Activated naive CD4-positive, alpha-beta T cell treated with Interleukin-2 at 50 U/mL for 16 hours (primary cell): ENCODE measurements around the gene MTG1.
"Not testable (repeated sequence)": the region's sequence is repeated elsewhere in the genome, so short reads cannot be mapped to it uniquely, and the experiment has no call there.

Source experiments
- DNase-seq: peaks from one replicate; pipeline ENCODE4 v3.0.0-alpha.2; 2020

MTG1 gene

DNA sequence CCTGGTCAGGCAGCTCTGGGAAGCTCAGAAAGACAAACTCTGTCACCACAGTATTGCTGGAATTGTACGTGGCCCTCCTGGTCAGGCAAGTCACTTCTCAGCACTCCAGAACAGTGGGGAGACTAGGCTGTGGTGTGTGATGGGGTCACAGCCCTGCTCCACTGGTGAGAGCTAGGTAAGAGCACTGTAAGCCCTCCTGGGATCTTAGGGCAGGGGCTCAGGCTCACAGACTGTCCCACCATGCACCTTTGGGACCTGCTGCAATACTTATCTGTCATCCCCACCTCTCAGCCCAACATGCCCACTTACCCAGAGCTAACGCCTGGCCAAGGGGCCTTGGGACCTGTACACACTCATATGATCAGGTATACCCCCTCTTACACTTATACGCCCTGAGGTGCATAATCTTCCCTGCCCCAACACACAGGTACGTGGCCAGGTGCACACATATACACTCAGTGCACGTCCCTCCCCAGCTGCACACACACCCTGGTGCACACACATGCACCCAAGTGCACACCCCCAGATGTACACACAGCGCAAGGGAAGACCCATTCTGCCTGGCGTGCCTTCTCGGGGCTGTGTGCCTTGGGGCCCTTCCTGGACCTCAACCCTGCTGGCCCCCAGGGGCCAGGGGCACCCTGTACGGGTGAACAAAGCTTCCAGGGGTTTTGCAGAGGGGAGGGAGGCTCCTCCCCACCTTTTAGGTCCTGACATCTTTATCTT, 38.1 kb downstream of the MTG1 start:
- not testable (repeated sequence) for DNase-seq

GRCh38 chr10:133432789-133433188, 38.8 kb downstream of the MTG1 start:
- DNase-seq: not testable (repeated sequence)

DNA sequence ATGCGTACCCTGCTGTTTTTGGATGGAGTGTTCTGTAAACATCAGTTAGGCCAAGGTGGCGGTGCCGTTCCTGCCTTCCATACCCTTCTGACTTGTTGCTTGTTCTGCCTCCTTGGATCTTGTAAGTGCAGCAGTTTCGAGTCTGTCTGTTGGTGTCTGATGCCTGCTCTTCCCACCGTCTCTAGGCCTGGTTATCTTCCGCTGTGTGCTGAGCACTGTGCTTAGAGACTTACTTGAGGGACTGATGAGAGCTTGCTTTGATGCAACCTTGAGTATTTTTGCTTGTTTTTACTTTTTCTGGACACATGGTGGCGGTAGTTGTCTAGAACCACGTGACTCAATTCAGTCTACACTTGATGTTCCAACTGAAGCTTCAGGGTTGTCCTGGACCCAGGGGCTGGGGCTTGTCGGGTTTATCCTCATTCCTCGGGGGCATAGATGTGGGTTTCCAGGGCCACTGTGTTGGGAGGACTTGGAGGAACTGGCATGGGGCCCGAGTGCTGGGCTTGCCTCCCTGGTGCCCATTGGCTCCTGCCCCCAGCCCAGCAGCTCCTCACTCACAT, 44.8 kb downstream of the MTG1 start:
- no peak for DNase-seq

DNA sequence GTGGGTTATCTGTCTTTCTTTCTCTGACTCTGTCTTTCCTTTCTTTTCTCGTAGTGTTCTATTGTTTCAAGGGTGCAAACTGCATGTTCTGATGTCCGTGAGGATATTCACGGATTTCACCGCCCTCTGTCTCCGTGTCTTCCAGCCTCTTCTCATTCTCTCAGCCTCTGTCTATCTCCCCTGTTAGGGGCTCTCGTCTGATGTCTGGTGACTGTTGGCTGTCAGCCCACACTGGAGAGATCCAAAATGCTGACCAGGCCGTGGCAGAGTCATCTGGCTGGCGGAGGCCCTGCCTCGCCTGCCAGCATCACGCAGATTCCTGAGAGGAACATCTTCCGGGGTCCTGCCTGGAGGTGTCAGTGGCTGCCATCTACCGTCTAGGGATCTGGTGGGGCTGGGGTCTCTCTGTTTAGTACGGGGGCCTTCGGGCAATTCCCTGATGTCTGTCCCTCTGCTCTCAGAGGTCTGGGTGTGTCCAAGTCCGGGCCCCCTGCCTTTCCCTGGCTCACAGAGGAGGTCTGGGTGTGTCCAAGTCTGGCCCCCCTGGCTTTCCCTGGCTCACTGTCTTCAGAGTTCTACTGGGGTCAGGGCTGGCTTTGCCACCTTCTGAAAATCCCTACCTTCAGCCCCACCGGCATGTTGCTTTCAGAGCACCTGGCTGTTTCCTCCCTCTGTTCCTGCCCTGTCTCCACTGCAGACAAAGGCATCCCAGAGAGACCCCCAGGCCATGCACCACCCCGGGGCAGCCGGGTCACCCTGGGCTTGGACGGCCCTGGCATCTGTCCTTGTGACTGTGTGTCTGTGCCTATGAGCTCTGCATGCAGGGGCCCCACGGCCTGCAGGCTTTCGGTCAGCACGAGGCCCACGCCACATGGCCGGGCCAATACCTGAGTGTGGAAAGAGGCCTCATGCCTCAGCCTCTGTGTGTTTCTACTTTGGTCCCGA, 45.8 kb downstream of the MTG1 start:
- no peak for DNase-seq

- no peak for DNase-seq
Measured at GRCh38 chr10:133440633-133441285, 46.8 kb downstream of the MTG1 start.

GRCh38 chr10:133441356-133441755, 47.4 kb downstream of the MTG1 start:
- DNase-seq: not testable (repeated sequence)

DNA sequence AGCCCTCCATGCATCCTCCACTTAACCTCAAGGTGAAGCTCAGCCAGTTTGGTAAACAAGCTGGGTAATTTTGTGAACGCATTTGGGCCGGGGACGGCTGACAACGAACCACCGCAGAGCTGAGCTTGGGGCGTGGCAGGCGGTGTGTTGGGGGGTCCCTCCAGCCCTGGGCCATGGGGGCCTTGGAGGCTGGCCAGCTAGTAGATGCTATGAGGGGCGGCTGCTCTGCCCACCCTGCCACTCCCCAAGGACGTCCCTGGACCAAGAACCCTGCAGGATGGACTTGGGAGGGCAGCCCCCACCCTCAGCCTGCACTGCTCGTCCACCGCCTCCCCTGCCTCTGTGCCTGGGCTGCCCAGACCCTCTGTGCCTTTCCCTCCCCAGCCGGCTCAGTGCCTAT, 47.8 kb downstream of the MTG1 start:
- no peak for DNase-seq

DNA sequence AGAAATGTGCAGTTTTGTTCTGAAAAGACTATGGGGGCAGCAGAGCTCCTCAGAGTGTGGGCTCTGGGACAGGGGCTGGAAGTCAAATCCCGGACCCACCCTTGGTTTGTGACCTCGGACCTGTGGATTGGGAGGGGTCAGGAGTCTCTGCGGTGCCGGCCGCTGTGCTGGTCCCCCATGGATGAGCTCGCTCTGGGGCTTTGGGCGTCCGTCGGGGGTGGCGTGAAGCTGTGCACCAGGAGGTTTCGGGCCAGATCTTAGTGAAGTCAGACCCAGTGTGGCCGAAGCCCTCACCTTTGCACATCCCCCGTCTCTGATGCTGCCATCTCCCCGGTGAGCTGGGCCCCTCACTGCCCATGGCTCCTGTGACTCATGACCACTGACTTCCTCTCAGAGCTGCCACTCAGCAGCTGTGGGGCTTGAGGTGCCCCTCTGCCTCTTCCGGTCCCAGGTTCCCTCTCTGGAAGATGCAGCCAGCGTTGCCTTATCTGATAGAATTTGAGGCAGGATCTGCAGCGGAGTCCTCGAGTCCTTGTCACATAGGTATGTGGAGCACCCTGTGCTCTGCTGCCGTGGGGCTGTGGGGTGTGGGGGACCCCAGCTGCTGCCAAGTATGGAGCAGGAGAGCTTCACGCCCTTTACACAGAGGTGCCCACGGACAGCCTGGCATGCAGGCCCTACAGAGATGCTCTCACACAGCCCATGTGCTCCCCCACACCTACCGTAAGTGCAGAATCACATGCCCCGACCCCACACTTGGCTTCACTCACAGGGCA, 48.4 kb downstream of the MTG1 start:
- peak; percentile 45 for DNase-seq

DNA sequence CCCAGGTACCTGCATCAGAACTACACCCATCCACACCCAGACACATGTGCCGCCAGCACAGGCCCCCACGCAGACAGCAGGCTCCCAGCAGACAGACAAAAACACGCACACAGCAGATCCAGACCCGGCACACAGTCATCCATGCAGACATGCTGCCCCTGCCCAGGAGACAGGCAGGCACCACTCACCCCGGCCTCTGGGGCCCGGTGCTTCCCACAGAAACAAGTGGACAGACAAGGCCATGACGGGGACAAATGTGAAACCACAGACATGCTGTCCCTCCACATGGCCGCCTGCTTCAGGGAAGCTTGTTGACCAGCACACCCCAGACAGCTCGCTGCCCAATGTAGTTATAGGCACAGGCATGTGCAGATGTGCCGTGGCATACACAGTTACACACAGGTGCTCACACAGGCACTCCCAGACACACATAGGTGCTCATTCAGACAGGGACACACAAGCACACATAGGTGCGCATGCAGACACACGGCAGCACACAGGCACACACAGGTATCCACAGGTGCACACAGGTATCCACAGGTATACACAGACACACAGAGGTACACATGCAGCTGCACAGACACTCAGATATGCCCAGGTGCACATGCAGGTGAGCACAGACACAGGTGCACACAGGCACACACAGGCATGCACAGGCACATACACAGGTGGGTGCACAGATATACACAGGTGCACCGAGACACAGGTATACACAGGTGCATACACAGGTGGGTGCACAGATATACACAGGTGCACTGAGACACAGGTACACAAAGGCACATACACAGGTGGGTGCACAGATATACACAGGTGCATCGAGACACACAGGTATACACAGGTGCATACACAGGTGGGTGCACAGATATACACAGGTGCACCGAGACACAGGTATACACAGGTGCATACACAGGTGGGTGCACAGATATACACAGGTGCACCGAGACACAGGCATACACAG, 49.3 kb downstream of the MTG1 start:
- no peak for DNase-seq

DNA sequence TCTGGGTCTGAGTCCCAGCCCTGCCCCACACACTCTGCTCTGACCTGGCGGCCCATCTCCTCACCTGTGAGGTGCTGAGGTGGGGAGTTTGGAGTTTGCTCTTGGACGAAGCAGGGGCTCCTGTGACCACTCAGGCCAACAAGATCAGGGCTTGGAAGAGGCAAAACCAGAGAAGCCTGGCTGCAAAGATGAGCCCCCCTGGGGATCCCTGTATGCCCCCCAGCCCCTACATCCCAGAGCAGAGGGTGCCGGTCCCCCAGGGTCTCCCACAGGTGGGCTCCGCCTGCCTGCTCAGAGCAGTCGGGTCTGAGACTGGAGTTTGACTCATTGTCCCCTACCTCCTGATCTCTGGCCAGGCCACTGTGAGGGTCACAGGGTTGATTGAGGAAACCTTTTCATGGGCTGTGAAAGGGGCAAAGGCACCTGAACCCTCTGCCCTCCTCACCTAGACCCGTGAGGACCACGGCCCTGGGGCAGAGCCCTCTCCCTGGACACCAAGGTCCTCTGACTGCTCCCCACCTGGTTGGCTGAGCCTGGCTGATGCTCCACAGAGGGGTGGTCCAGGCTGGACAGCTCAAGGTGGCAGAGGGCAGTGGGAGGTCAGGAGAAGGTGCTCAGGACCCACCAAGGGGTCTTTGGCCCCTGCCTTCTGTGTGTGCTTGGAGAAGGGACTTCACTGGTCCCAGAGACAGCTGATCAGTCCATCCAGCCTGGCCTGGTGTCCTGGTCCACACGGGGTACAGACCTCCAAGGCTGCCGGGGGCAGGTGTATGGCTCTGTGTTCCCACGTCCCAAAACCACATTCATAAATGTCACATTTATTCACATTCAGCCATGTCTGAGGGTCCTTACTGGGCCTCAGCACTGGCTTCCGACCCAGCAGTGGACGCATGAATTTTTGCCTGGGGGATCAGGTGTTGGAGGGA, 50.6 kb downstream of the MTG1 start:
- no peak for DNase-seq

- DNase-seq: no peak
Measured at GRCh38 chr10:133445268-133445732, 51.3 kb downstream of the MTG1 start.

GRCh38 chr10:133445751-133446708, 52.1 kb downstream of the MTG1 start:
- DNase-seq: no peak

GRCh38 chr10:133446979-133447378, 53.0 kb downstream of the MTG1 start:
- DNase-seq: no peak

GRCh38 chr10:133448120-133448519, 54.2 kb downstream of the MTG1 start:
- no peak for DNase-seq

GRCh38 chr10:133451346-133451745, 57.4 kb downstream of the MTG1 start:
- no peak for DNase-seq

GRCh38 chr10:133452453-133452852, 58.5 kb downstream of the MTG1 start:
- no peak for DNase-seq

DNA sequence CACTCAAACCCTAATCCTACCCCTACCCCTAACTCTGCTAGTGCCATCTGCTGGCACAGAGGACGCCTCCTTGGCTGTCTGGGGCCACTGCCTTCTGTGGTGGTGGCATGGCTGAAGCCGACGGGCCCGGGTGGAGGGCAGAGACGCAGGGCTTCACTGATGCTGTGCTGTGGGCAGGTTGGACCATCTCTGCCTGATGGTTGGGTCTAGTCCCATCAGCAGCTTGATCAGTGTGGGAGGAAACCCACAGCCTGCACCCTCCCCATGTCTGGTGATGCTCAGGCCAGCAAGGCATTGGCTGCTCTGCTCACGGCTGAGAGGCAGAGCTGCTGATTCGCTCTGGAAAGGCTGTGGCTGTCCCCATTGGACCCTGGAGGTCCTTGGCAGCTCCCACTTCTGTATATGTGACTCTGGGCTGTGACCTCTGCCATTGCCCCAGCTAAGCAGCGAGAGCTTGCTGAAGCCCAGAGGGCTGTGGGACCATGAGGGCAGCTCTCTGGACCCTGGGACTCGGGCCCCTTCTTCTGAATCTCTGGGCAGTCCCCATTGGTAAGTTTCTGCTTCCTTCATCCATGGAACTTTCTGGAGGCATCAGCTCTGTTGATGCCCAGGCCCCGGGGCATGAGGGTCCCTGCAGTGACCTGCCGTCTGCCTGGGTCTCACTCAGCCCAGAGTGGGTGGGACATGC, 59.7 kb downstream of the MTG1 start, which contains the start of gene SCART1:
TSS of gene SCART1 (plus strand) at position 430 of the 688 bp plus-strand sequence. CDS start at position 483, 53 bp downstream.
- peak; percentile 32 for DNase-seq
